ENCODE data around the gene LRTM2.

- TF ChIP-seq CTCF (IDR thresholded peaks at IDR 0.05), result no peak
- TF ChIP-seq POLR2AphosphoS5 (IDR thresholded peaks at IDR 0.05), result no peak
Measured at GRCh38 chr12:1806301-1807086, 13.9 kb upstream of the LRTM2 start.

Data from sigmoid colon (tissue), 4 donors.